Panc1 (cell line): Measurements from ENCODE around the gene KHSRP. TPM values are rescaled to one million over a fixed set of nuclear protein-coding genes. Genes with fewer than 3 reads are reported as not detected.

Source experiments
- ATAC-seq: fragments of 200-7000 bp; cut with Tn5 transposase; 2 replicates; pipeline ENCODE4 v1.9.1; 2020; ENCODE audit warnings: mild to moderate bottlenecking, moderate library complexity
- BruUV-seq: library from RNA; stranded (reverse); fragments of 400-500 nt; replicated peaks from 2 replicates; lab custom pipeline; 2021; lab: Mats Ljungman, UMichigan
- CTCF ChIA-PET: fragments of 300-600 bp; sonication (Branson Sonifier 250); formaldehyde crosslinking; loops from one replicate; lab custom pipeline; 2022; ENCODE audit warnings: antibody characterized with exemption; lab: Charles Lee
- POLR2A ChIA-PET: fragments of 300-600 bp; sonication (Branson Sonifier 250); formaldehyde crosslinking; loops from one replicate; lab custom pipeline; 2022; ENCODE audit warnings: antibody characterized with exemption; lab: Charles Lee
- DNase-seq: peaks from one replicate; pipeline ENCODE4 v3.0.0-alpha.2; 2010; ENCODE audit warnings: low read depth, low spot score
- H3K27ac ChIP-seq: 2 replicates; pipeline ENCODE4 v1.5.1; 2011; ENCODE audit warnings: mild to moderate bottlenecking, low read length, inconsistent platforms
- H3K27me3 ChIP-seq: fragments of 200-500 bp; sonication (Bioruptor generic); 2 replicates; pipeline ENCODE4 v1.6.0; 2014; ENCODE audit warnings: low read length, inconsistent platforms; ENCODE audit not compliant: control insufficient read depth, insufficient read depth
- H3K36me3 ChIP-seq: fragments of 200-500 bp; sonication (Bioruptor generic); 2 replicates; pipeline ENCODE4 v1.5.1; 2014; ENCODE audit warnings: inconsistent platforms, mild to moderate bottlenecking, low read length, moderate library complexity; ENCODE audit not compliant: control insufficient read depth, insufficient read depth
- H3K4me1 ChIP-seq: 2 replicates; pipeline ENCODE4 v1.5.1; 2011; ENCODE audit warnings: inconsistent platforms, mild to moderate bottlenecking, low read length, moderate library complexity; ENCODE audit not compliant: control insufficient read depth, insufficient read depth
- H3K4me3 ChIP-seq, 2 experiments: 2 replicates each; pipeline ENCODE4 v1.5.1; 2011 to 2012; ENCODE audit warnings: low read depth in 2 of 2, low read length in 2 of 2, mild to moderate bottlenecking in 2 of 2, inconsistent platforms in 1 of 2, moderate library complexity in 1 of 2
- H3K9me3 ChIP-seq: fragments of 200-500 bp; sonication (Bioruptor generic); 2 replicates; pipeline ENCODE4 v1.5.1; 2014; ENCODE audit warnings: low read depth, mild to moderate bottlenecking, inconsistent platforms, low read length, moderate library complexity; ENCODE audit not compliant: control insufficient read depth, insufficient read depth
- CTCF ChIP-seq: fragments of 450-650 bp; IDR thresholded peaks from 2 replicates; pipeline ENCODE4 v1.5.1; 2017; ENCODE audit warnings: mild to moderate bottlenecking
- POLR2AphosphoS5 ChIP-seq: IDR thresholded peaks from 2 replicates; pipeline ENCODE4 v1.6.1; 2012; ENCODE audit warnings: mild to moderate bottlenecking, low read depth, low read length, moderate library complexity
- REST ChIP-seq, 2 experiments: IDR thresholded peaks; 2 replicates each; pipeline ENCODE4 v1.6.1; 2011 to 2012; ENCODE audit warnings: low read depth in 2 of 2, control low read depth in 1 of 2, low read length in 1 of 2, mild to moderate bottlenecking in 1 of 2, moderate library complexity in 1 of 2; ENCODE audit not compliant: insufficient read depth in 1 of 2
- SIN3A ChIP-seq: IDR thresholded peaks from 2 replicates; pipeline ENCODE4 v1.6.1; 2012; ENCODE audit warnings: low read depth, mild to moderate bottlenecking, low read length, moderate library complexity, borderline replicate concordance; ENCODE audit not compliant: insufficient read depth
- TCF7L2 ChIP-seq: IDR thresholded peaks from 2 replicates; pipeline ENCODE4 v1.6.1; 2011; ENCODE audit warnings: mild to moderate bottlenecking, low read depth, low read length, inconsistent platforms
- in situ Hi-C: cut with HindIII; loops from 2 replicates; pipeline ENCODE4 v1.10.0; 2016; ENCODE audit warnings: low sequenced_read_pairs, low pct_unique_long_range_greater_than_20kb
- intact Hi-C: fragments of 100-400 bp; cut with micrococcal nuclease; formaldehyde crosslinking; loops from one replicate; pipeline ENCODE4 v1.10.0; 2022; ENCODE audit not compliant: unreplicated experiment
- total RNA-seq: library from RNA; stranded (reverse); gene quantifications from one replicate; pipeline ENCODE4 v1.2.1, GENCODE V29; 2021; ENCODE audit not compliant: unreplicated experiment

KHSRP gene
- total RNA-seq, 1 experiment from 2014 or later = 333 TPM

- Histone ChIP-seq H3K9me3 (no peaks in the 10 kb centered on the region), H3K4me3 (peak overlapping the region; percentile 80 to 94), H3K4me1 (peaks cover 7% of the 10 kb centered on the region; the same call in 1 of the 2 replicates), H3K27me3 (no peaks in the 10 kb centered on the region), H3K27ac (peak overlapping the region; percentile 93), H3K36me3 (peaks cover 6% of the 10 kb centered on the region)
- ATAC-seq (no peak; the same call in 1 of the 2 replicates), DNase-seq (no peak)
- POLR2A ChIA-PET = no interaction called here
- BruUV-seq = TSS peak; percentile 86
- intact Hi-C loops = no loop called here
- TF ChIP-seq POLR2AphosphoS5 (no peak), SIN3A (no peak)
- CTCF ChIA-PET = interaction anchor here (0.6 kb wide), 1 partner anchor 414 kb away, joined by 3 read pairs; the partner anchor contains the start of gene RANBP3
- in situ Hi-C loops = no loop called here
These were observed 32.2 kb downstream of the KHSRP start for GRCh38 chr19:6392221-6393073.

- ChIA-PET POLR2A (no interaction called here), CTCF (no interaction called here)
- TF ChIP-seq CTCF (no peak), SIN3A (no peak), POLR2AphosphoS5 (no peak), REST (IDR thresholded peaks at IDR 0.05; ENCODE audit: insufficient read depth in 1 of 2, low read depth in 2 of 2, low read length in 1 of 2) (no peak), TCF7L2 (no peak)
- no peak for ATAC-seq
- no peak overlapping the region for H3K4me3 ChIP-seq
- peaks cover 4% of the 10 kb centered on the region; the same call in 1 of the 2 replicates for H3K4me1 ChIP-seq
- DNase-seq = no peak
- no peaks in the 10 kb centered on the region for H3K9me3 ChIP-seq
- in situ Hi-C loops (no loop called here), intact Hi-C loops (no loop called here)
- peaks cover under 1% of the 10 kb centered on the region for H3K36me3 ChIP-seq
- no peaks in the 10 kb centered on the region for H3K27me3 ChIP-seq
- no TSS peak for BruUV-seq
- H3K27ac ChIP-seq = no peak overlapping the region
These were observed 37.2 kb downstream of the KHSRP start for GRCh38 chr19:6387372-6387771.
